HEK293 (cell line): ENCODE results near the gene NGF.

Experiments
- HOXA7 ChIP-seq: sonication (generic); formaldehyde crosslinking; IDR thresholded peaks from 2 replicates; pipeline ENCODE4 v1.8.1; 2022; ENCODE audit warnings: missing genetic modification reagents, borderline replicate concordance
- SP2 ChIP-seq: fragments of 450-650 bp; formaldehyde crosslinking; IDR thresholded peaks from 2 replicates; pipeline ENCODE4 v1.5.1; 2016; ENCODE audit warnings: missing biosample characterization, missing genetic modification characterization
- ZNF792 ChIP-seq: fragments of 450-650 bp; formaldehyde crosslinking; IDR thresholded peaks from 2 replicates; pipeline ENCODE4 v1.5.1; 2016; ENCODE audit warnings: missing biosample characterization, missing genetic modification characterization

DNA sequence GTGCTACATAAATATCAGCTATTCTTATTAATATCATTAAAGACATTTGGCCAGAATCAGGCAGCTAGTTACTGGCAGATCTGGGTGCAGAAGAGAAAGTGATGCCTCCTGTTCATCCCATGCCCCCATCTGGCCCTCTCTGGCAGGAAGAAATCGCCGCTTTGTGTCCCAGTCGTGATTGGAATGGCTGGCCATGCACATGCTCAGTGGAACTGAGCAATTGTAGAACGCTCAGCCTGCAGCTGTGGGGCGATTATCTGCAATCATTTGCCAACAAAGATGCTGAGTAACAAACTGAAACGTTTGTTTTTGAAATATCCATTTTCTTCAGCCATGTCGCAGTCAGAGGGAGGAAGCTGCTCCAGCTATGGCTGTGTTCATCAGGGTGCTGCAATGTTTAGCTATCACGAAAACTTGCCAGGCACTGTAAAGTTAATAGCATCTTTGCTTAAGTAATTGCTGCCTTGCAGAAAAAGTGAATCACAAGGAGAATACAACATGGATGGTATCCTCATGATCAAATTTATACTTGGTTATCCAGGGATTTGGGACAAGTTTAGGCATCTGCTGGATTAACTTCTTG lies 36.5 kb downstream of the NGF start:
- TF ChIP-seq SP2 (tag by site-specific recombination) = no peak
- TF ChIP-seq HOXA7 (CRISPR knock-in tag) = no peak
- TF ChIP-seq ZNF792 (tag by site-specific recombination) = no peak
